GM21526 (cell line): ENCODE results near the gene AGPAT3.

Experiments
- ATAC-seq: cut with Tn5 transposase; IDR thresholded peaks from one replicate; pipeline ENCODE4 v1.9.1; 2021; ENCODE audit warnings: moderate library complexity; ENCODE audit not compliant: unreplicated experiment, low FRiP score

The AGPAT3 gene

GRCh38 chr21:43985690-43986251 lies 120.7 kb downstream of the AGPAT3 start:
- no peak for ATAC-seq

- ATAC-seq: no peak
Observed at GRCh38 chr21:43986544-43987451, 121.8 kb downstream of the AGPAT3 start.

- no peak for ATAC-seq
Observed at GRCh38 chr21:43987509-43987908, 122.5 kb downstream of the AGPAT3 start.

GRCh38 chr21:43988016-43988415 lies 123.0 kb downstream of the AGPAT3 start:
- ATAC-seq: no peak

GRCh38 chr21:43988506-43989230 lies 123.6 kb downstream of the AGPAT3 start:
- ATAC-seq: no peak

DNA sequence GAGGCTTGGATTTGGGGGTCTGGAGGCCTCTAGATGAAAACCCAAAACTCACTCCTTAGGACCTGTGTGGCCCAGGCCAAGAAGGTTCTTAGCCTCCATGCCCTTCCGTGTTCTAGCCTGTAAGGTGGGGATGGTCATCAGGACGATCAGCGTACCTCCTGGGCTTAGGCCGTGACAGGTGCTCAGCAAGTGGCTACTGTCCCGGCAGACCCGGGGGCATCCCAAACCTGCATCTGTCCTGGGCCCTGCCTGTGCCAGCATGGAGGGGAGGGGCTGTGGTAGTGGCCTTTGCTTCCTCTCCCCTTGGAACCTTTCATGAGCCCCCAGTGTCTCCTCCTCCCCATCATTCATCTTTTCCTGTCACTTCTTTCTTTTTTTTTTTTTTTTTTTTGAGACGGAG lies 124.4 kb downstream of the AGPAT3 start:
- no peak for ATAC-seq

DNA sequence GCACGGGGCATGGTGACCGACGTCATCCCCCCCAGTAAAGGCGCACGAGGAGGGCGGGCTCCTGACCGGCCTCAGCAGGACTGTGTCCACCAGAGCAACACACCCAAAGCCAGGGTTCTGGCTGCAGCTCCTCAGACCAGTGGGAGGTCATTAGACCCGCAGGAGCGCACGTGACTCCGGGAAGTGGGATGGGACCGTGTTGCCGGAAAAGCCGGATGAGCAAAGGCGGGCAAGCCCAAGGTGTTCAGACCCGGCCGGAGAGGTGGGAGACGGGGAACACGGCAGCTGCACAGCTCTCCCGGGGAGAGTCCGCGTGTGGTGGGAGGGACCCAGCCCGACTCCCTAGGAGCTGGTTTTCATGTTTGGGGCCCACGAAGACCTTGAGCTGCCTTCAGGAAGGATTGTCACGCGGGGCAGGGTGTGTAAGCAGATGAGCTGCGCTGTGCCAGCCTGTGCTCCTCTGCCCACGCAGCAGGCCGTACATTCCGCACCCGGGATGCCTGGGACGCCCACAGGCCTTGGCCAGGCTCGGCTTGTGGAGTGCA lies 126.5 kb downstream of the AGPAT3 start:
- ATAC-seq: no peak

GRCh38 chr21:43992121-43992520 lies 127.1 kb downstream of the AGPAT3 start:
- ATAC-seq: no peak

- no peak for ATAC-seq
Observed at GRCh38 chr21:43993420-43993934, 128.5 kb downstream of the AGPAT3 start.

DNA sequence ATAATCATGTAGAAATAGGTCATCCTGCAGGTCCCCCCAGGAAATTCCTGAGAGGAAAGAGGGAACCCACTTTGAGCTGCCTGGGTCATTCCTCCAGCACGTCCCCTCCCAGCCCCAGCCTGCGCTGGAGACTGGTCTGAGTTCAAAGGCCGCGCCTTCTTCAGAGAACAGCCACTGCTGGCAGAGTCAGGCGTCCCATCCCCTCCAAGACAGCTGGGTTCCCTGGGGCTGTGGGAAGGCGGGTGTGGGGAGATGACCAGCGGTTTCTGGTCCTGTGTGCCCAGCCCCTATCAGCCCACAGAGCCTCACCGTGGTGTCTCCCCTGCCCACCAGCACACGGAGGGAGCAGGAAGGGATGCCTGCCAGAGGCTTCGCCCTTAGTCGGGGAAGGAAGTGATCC lies 129.1 kb downstream of the AGPAT3 start:
- ATAC-seq: no peak

- no peak for ATAC-seq
Observed at GRCh38 chr21:43994646-43995045, 129.6 kb downstream of the AGPAT3 start.

- ATAC-seq: no peak
Observed at GRCh38 chr21:43995521-43996105, 130.6 kb downstream of the AGPAT3 start.

- ATAC-seq: no peak
Observed at GRCh38 chr21:43997766-43998742, 133.0 kb downstream of the AGPAT3 start.

GRCh38 chr21:44000360-44000759 lies 135.3 kb downstream of the AGPAT3 start:
- no peak for ATAC-seq

DNA sequence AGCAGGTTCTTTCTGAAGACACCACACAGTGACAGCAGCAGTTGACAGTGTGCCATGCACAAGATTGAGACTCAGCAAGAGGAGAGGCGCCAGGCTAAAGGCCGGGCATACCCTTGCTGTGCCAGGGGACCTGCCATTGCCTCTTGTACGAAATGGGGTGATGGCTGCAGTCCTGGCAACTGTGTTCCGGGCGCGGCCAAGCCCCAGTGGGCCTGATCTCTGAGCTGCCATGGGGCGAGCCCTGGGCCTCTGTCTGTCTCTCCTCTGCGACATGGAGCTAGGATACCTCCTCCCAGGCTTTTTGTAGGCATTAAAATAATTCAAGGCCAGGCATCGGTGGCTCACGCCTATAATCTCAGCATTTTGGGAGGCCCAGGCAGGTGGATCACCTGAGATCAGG lies 137.5 kb downstream of the AGPAT3 start:
- ATAC-seq: no peak

DNA sequence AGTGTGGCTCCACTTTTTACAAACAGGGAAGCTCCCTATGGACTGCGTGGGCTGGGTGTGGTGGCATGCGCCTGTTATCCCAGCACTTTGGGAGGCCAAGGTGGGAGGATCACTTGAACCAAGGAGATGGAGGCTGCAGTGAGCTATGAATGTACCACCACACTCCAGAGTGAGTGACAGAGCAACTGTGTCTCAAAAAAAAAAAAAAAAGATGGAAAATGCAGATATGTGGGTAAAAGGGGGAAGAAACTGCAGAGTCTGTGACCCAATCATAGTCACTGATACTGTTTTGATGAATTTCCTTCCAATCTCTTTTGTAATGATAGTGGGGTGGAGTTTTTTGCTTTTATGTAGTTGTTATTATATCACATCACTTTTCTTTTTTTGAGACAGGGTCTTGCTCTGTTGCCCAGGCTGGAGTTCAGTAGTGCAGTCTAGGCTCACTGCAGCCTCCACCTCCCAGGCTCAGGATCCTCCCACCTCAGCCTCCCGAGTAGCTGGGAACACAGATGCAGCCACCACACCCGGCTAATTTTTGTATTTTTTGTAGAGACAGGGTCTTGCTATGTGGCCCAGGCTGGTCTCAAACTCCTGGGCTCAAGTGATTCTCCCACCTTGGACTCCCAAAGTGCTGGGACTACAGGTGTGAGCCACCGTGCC lies 138.4 kb downstream of the AGPAT3 start:
- ATAC-seq: no peak

GRCh38 chr21:44005071-44005470 lies 140.0 kb downstream of the AGPAT3 start:
- ATAC-seq: no peak

GRCh38 chr21:44005593-44005992 lies 140.6 kb downstream of the AGPAT3 start:
- ATAC-seq: no peak
